ENCODE data around the gene KAT5. TPM values are rescaled to one million over a fixed set of nuclear protein-coding genes. Genes with fewer than 3 reads are reported as not detected.
A peak's percentile ranks its signal among the peaks of the same experiment; 100 is the strongest.
"Not testable (repeated sequence)": the region's sequence is repeated elsewhere in the genome, so short reads cannot be mapped to it uniquely, and the experiment has no call there.

KAT5 gene
- total RNA-seq, 1 donor, result 44.2 TPM

DNA sequence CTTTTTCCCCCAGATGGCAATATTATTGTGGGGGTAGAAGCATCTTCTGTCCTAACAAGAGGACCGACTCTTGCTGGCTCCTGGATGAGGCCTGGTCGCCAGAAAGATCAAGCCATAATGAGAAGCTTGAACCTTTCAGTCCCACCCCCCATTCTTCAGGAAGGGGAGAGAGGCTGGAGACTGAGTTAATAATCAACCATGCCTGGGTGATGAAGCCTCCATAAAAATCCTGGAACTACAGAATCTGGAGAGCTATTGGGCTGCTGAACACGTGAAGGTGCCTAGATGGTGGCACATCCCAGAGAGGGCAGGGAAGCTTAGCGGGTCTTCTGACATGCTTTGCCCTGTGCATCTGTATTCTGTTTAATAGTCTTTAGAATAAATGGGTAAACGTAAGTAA lies 52.4 kb downstream of the KAT5 start:
- Histone ChIP-seq H2AFZ (ENCODE audit: low read length) (no peak overlapping the region), H3K79me2 (ENCODE audit: insufficient read depth, low read length) (no peaks in the 10 kb centered on the region), H4K20me1 (ENCODE audit: insufficient read depth, low read length) (peaks cover 7% of the 10 kb centered on the region), H3K4me1 (ENCODE audit: insufficient read depth, low read length) (peaks cover 2% of the 10 kb centered on the region), H3K36me3 (ENCODE audit: insufficient read depth, low read length) (no peaks in the 10 kb centered on the region), H3K9me3 (ENCODE audit: low read depth, low read length) (no peaks in the 10 kb centered on the region), H3K4me2 (ENCODE audit: insufficient read depth, low read length) (no peak overlapping the region), H3K27me3 (ENCODE audit: insufficient read depth, low read length) (peaks cover 5% of the 10 kb centered on the region), H3K4me3 (ENCODE audit: insufficient read depth, low read length) (no peak overlapping the region), H3K27ac (ENCODE audit: low read depth, low read length) (no peak overlapping the region)
- no peak for DNase-seq (ENCODE audit: insufficient read length, low spot score, missing footprints)
- TF ChIP-seq, protein P1, sequence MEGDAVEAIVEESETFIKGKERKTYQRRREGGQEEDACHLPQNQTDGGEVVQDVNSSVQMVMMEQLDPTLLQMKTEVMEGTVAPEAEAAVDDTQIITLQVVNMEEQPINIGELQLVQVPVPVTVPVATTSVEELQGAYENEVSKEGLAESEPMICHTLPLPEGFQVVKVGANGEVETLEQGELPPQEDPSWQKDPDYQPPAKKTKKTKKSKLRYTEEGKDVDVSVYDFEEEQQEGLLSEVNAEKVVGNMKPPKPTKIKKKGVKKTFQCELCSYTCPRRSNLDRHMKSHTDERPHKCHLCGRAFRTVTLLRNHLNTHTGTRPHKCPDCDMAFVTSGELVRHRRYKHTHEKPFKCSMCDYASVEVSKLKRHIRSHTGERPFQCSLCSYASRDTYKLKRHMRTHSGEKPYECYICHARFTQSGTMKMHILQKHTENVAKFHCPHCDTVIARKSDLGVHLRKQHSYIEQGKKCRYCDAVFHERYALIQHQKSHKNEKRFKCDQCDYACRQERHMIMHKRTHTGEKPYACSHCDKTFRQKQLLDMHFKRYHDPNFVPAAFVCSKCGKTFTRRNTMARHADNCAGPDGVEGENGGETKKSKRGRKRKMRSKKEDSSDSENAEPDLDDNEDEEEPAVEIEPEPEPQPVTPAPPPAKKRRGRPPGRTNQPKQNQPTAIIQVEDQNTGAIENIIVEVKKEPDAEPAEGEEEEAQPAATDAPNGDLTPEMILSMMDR (IDR thresholded peaks at IDR 0.05; ENCODE audit: extremely low read depth, low read depth, low read length), result no peak

DNA sequence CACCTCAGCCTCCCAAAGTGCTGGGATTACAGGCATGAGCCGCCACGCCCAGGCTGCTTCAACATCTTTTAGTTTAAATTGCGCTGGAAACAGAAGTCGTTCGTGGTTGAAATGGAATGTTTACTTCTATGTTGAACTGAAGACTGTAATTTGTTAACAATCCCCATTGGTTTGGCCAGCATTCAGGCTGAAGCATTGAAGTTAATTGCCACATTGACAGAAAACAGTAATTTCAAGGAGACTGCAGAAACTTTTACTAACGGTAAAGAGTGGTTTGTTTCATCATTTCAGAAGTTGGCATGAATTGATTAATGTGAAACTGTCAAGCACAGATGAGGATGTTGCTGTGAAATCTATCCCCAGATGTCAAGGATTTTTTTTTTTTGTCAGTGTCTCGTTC lies 54.5 kb downstream of the KAT5 start:
- Histone ChIP-seq H3K27ac (ENCODE audit: low read depth, low read length) (no peak overlapping the region), H3K36me3 (ENCODE audit: insufficient read depth, low read length) (no peaks in the 10 kb centered on the region)

DNA sequence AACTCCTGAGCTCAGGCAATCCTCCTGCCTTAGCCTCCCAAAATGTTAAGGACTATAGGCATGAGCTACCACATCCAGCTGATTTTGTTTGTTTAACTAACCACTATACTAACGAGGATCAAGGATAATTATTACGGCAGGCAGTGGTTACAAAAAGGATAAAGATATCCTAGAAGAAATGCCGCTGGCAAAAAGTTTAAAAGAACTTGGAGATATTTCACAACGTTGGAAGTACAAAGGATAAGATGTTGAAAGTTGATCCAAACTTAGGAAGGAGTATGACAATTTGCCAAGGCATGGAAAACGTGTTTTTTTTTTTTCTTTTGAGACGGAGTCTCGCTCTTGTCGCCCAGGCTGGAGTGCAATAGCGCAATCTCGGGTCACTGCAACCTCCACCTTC lies 55.4 kb downstream of the KAT5 start:
- TF ChIP-seq, protein P1 (IDR thresholded peaks at IDR 0.05; ENCODE audit: extremely low read depth, low read depth, low read length), result no peak
- no peak for DNase-seq (ENCODE audit: insufficient read length, low spot score, missing footprints)

More for the DNA sequence above, 54.5 kb downstream of the KAT5 start:
- Histone ChIP-seq H3K4me3 (ENCODE audit: insufficient read depth, low read length) (no peak overlapping the region), H2AFZ (ENCODE audit: low read length) (no peak overlapping the region), H3K27me3 (ENCODE audit: insufficient read depth, low read length) (peaks cover 4% of the 10 kb centered on the region), H3K4me2 (ENCODE audit: insufficient read depth, low read length) (no peak overlapping the region), H3K4me1 (ENCODE audit: insufficient read depth, low read length) (peaks cover 2% of the 10 kb centered on the region), H3K79me2 (ENCODE audit: insufficient read depth, low read length) (no peaks in the 10 kb centered on the region), H4K20me1 (ENCODE audit: insufficient read depth, low read length) (peaks cover 7% of the 10 kb centered on the region), H3K9me3 (ENCODE audit: low read depth, low read length) (no peaks in the 10 kb centered on the region)
- TF ChIP-seq, protein P1 (IDR thresholded peaks at IDR 0.05; ENCODE audit: extremely low read depth, low read depth, low read length), result no peak
- peak; percentile 80 for DNase-seq (ENCODE audit: insufficient read length, low spot score, missing footprints)

DNA sequence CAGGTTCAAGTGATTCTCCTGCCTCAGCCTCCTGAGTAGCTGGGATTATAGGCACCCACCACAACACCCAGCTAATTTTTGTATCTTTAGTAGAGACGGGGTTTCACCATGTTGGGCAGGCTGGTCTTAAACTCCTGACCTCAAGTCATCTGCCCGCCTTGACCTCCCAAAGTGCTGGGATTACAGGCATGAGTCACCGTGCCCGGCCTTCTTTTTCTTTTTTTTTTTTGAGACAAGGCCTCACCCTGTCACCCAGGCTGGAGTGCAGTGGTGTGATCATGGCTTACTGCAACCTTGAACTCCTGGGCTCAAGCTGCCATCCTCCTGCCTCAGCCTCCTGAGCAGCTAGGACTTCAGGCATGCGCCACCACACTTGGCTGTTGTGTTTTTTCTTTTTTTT lies 55.8 kb downstream of the KAT5 start:
- H3K27ac ChIP-seq (ENCODE audit: low read depth, low read length); H3K36me3 ChIP-seq (ENCODE audit: insufficient read depth, low read length); H3K4me3 ChIP-seq (ENCODE audit: insufficient read depth, low read length); H3K9me3 ChIP-seq (ENCODE audit: low read depth, low read length); H3K79me2 ChIP-seq (ENCODE audit: insufficient read depth, low read length); H3K4me1 ChIP-seq (ENCODE audit: insufficient read depth, low read length); H4K20me1 ChIP-seq (ENCODE audit: insufficient read depth, low read length); H3K4me2 ChIP-seq (ENCODE audit: insufficient read depth, low read length); H2AFZ ChIP-seq (ENCODE audit: low read length); DNase-seq (ENCODE audit: insufficient read length, low spot score, missing footprints); H3K27me3 ChIP-seq (ENCODE audit: insufficient read depth, low read length): not testable (repeated sequence)

More for the DNA sequence above, 55.4 kb downstream of the KAT5 start:
- H3K79me2 ChIP-seq (ENCODE audit: insufficient read depth, low read length), result no peaks in the 10 kb centered on the region
- H3K9me3 ChIP-seq (ENCODE audit: low read depth, low read length), result no peaks in the 10 kb centered on the region
- H3K4me2 ChIP-seq (ENCODE audit: insufficient read depth, low read length), result no peak overlapping the region
- H3K27me3 ChIP-seq (ENCODE audit: insufficient read depth, low read length), result peaks cover 3% of the 10 kb centered on the region
- peaks cover 2% of the 10 kb centered on the region for H3K4me1 ChIP-seq (ENCODE audit: insufficient read depth, low read length)
- no peak overlapping the region for H3K27ac ChIP-seq (ENCODE audit: low read depth, low read length)
- H4K20me1 ChIP-seq (ENCODE audit: insufficient read depth, low read length), result peaks cover 7% of the 10 kb centered on the region
- H3K4me3 ChIP-seq (ENCODE audit: insufficient read depth, low read length), result no peak overlapping the region
- no peaks in the 10 kb centered on the region for H3K36me3 ChIP-seq (ENCODE audit: insufficient read depth, low read length)
- H2AFZ ChIP-seq (ENCODE audit: low read length), result no peak overlapping the region

Small RNA genes lying within 50 kb of the gene (small RNA-seq; reads per million reads assigned to genes)
- gene RN7SL309P, result not detected

Other genes starting within 250 kb of the KAT5 start
- gene MALAT1, start 213.2 kb upstream of the KAT5 start, total RNA-seq, result 19,002 and 21,612 TPM in 2 replicates
- 109 and 115 TPM in 2 replicates for gene SCYL1, start 187.2 kb upstream of the KAT5 start, total RNA-seq
- 40.7 and 41.6 TPM in 2 replicates for gene LTBP3, start 153.9 kb upstream of the KAT5 start, total RNA-seq
- gene ZNRD2, start 141.8 kb upstream of the KAT5 start, total RNA-seq, result 37.1 and 42.3 TPM in 2 replicates
- 31.5 and 36.2 TPM in 2 replicates for gene FAM89B, start 139.7 kb upstream of the KAT5 start, total RNA-seq
- 43.9 and 58.6 TPM in 2 replicates for gene EHBP1L1, start 136.2 kb upstream of the KAT5 start, total RNA-seq
- 0.29 TPM in 1 of 2 replicates, not detected in the other for gene KCNK7, start 116.5 kb upstream of the KAT5 start, total RNA-seq
- gene MAP3K11, start 98.0 kb upstream of the KAT5 start, total RNA-seq, result 19.4 and 21.4 TPM in 2 replicates
- 26.5 and 27.9 TPM in 2 replicates for gene PCNX3, start 96.5 kb upstream of the KAT5 start, total RNA-seq
- 12.7 and 15.2 TPM in 2 replicates for gene SIPA1, start 74.2 kb upstream of the KAT5 start, total RNA-seq
- 29.2 and 31.8 TPM in 2 replicates for gene RELA, start 49.3 kb upstream of the KAT5 start, total RNA-seq
- 27.4 and 27.9 TPM in 2 replicates for gene RNASEH2C, start 8.5 kb downstream of the KAT5 start, total RNA-seq
- gene AP5B1, start 68.7 kb downstream of the KAT5 start, total RNA-seq, result 15.3 and 18.1 TPM in 2 replicates
- not detected in 2 replicates for gene OVOL1, start 74.8 kb downstream of the KAT5 start, total RNA-seq
- 1.1 and 1.5 TPM in 2 replicates for gene SNX32, start 121.7 kb downstream of the KAT5 start, total RNA-seq
- 607 and 704 TPM in 2 replicates for gene CFL1, start 145.9 kb downstream of the KAT5 start, total RNA-seq
- gene MUS81, start 148.2 kb downstream of the KAT5 start, total RNA-seq, result 50.1 and 53.6 TPM in 2 replicates
- gene EFEMP2, start 160.5 kb downstream of the KAT5 start, total RNA-seq, result 81.6 and 94.8 TPM in 2 replicates
- gene CTSW, start 167.6 kb downstream of the KAT5 start, total RNA-seq, result not detected in 2 replicates
- gene FIBP, start 176.2 kb downstream of the KAT5 start, total RNA-seq, result 129 and 151 TPM in 2 replicates
- 42.4 and 47.0 TPM in 2 replicates for gene CCDC85B, start 178.4 kb downstream of the KAT5 start, total RNA-seq
- gene FOSL1, start 188.1 kb downstream of the KAT5 start, total RNA-seq, result 13.0 and 13.8 TPM in 2 replicates
- 30.9 and 32.9 TPM in 2 replicates for gene C11orf68, start 206.8 kb downstream of the KAT5 start, total RNA-seq
- 170 and 190 TPM in 2 replicates for gene DRAP1, start 207.2 kb downstream of the KAT5 start, total RNA-seq
- gene TSGA10IP, start 233.2 kb downstream of the KAT5 start, total RNA-seq, result not detected in 2 replicates
- 22.4 and 25.3 TPM in 2 replicates for gene SART1, start 249.5 kb downstream of the KAT5 start, total RNA-seq